ENCODE data around the gene TTC12. TPM values are rescaled to one million over a fixed set of nuclear protein-coding genes. Genes with fewer than 3 reads are reported as not detected.

TTC12 gene
- total and polyA plus RNA-seq, 2 of the 13 experiments (the other 11 are each of a cell fraction or from before 2014, with no cell fraction given) = 5.4 to 11.6 TPM

DNA sequence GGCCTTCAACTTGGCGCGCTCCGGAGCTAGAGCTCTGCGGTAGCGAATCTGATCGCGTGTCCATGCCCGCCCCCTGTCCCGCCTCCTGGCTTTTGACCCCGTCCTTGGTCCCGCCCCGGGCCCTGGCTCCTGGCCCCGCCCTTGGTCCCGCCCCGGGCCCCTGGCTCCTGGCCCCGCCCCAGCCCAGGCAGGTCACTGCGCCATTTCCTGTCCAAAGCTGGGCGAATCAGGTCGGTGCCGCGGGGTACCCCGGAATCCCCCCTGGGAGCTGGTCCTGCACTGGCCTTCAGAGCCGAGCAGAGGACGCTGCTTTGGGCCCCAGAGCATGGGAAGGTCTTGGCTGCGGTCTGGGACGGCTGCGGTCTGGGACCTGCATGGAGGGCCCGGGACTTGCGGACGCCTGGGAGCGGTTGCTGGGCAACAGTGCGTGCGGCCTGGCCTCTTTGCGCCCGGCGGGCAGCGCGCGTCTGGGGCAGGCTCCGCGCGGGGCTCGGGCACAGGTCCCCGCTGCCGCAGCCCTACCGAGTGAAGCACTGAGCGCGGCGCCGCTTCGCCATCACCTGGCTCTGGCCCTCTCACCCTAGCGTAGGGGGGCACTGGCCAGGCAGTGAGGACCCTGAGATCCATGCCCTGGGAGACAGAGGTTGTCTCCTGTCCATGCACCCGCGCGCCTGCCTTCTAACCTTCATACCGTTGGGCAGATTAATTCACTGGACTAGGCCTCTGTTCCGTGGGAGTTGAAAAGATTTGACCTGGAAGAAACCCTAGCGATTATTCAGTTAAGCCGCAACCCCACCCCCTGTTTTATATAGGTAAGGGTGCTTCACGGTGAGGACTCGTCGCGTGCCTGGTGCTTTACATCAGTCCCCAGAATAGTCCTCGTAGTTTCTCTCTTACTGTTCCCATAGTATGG lies at the start of gene TTC12 (continued):
- 0 out of 2 replicates have a peak, but pooled peaks have one; percentile 33 for TF ChIP-seq PRMT3 (CRISPR knock-in tag; IDR thresholded peaks at IDR 0.05; ENCODE audit: borderline replicate concordance, low read depth)
- peak; percentile 60; the same call in 1 of the 2 replicates for TF ChIP-seq TBX2 (CRISPR knock-in tag; IDR thresholded peaks at IDR 0.05; ENCODE audit: borderline replicate concordance)
- no peak for TF ChIP-seq NCOA5 (CRISPR knock-in tag; IDR thresholded peaks at IDR 0.05)
- TF ChIP-seq, protein P1, sequence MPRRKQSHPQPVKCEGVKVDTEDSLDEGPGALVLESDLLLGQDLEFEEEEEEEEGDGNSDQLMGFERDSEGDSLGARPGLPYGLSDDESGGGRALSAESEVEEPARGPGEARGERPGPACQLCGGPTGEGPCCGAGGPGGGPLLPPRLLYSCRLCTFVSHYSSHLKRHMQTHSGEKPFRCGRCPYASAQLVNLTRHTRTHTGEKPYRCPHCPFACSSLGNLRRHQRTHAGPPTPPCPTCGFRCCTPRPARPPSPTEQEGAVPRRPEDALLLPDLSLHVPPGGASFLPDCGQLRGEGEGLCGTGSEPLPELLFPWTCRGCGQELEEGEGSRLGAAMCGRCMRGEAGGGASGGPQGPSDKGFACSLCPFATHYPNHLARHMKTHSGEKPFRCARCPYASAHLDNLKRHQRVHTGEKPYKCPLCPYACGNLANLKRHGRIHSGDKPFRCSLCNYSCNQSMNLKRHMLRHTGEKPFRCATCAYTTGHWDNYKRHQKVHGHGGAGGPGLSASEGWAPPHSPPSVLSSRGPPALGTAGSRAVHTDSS (CRISPR knock-in tag; conservative IDR thresholded peaks at IDR 0.05) = no peak
- 0 out of 2 replicates have a peak, but pooled peaks have one; percentile 19 for TF ChIP-seq ZNF44 (CRISPR knock-in tag; IDR thresholded peaks at IDR 0.05)
- TF ChIP-seq FOXA1 (IDR thresholded peaks at IDR 0.05) = no peak
- TF ChIP-seq FOXA1 (CRISPR knock-in tag; IDR thresholded peaks at IDR 0.05) = no peak; the same call in 1 of the 2 replicates
- no peak for TF ChIP-seq ZNF121 (CRISPR knock-in tag; IDR thresholded peaks at IDR 0.05)
- no peak for TF ChIP-seq SMYD3 (CRISPR knock-in tag; IDR thresholded peaks at IDR 0.05)
- TF ChIP-seq IKZF1 (IDR thresholded peaks at IDR 0.05) = no peak
- no peak for TF ChIP-seq ZNF20 (CRISPR knock-in tag; IDR thresholded peaks at IDR 0.05)
- TF ChIP-seq ZKSCAN5 (CRISPR knock-in tag; IDR thresholded peaks at IDR 0.05) = no peak
- TF ChIP-seq ZNF501 (CRISPR knock-in tag; IDR thresholded peaks at IDR 0.05) = peak; percentile 92; the same call in 1 of the 2 replicates
- TF ChIP-seq ZNF652 (CRISPR knock-in tag; IDR thresholded peaks at IDR 0.05; ENCODE audit: borderline replicate concordance, low read depth) = no peak
- no peak for TF ChIP-seq ZNF772 (CRISPR knock-in tag; IDR thresholded peaks at IDR 0.05)
- TF ChIP-seq, protein P2, sequence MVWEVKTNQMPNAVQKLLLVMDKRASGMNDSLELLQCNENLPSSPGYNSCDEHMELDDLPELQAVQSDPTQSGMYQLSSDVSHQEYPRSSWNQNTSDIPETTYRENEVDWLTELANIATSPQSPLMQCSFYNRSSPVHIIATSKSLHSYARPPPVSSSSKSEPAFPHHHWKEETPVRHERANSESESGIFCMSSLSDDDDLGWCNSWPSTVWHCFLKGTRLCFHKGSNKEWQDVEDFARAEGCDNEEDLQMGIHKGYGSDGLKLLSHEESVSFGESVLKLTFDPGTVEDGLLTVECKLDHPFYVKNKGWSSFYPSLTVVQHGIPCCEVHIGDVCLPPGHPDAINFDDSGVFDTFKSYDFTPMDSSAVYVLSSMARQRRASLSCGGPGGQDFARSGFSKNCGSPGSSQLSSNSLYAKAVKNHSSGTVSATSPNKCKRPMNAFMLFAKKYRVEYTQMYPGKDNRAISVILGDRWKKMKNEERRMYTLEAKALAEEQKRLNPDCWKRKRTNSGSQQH (CRISPR knock-in tag; IDR thresholded peaks at IDR 0.05; ENCODE audit: low read depth) = peak; percentile 72; the same call in 1 of the 2 replicates
- TF ChIP-seq, protein P3, sequence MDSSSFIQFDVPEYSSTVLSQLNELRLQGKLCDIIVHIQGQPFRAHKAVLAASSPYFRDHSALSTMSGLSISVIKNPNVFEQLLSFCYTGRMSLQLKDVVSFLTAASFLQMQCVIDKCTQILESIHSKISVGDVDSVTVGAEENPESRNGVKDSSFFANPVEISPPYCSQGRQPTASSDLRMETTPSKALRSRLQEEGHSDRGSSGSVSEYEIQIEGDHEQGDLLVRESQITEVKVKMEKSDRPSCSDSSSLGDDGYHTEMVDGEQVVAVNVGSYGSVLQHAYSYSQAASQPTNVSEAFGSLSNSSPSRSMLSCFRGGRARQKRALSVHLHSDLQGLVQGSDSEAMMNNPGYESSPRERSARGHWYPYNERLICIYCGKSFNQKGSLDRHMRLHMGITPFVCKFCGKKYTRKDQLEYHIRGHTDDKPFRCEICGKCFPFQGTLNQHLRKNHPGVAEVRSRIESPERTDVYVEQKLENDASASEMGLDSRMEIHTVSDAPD (CRISPR knock-in tag; IDR thresholded peaks at IDR 0.05) = peak; percentile 64; the same call in 1 of the 2 replicates
- peak in 1 of 2 experiments; percentile 49; a peak in 1 of 4 replicates for TF ChIP-seq KLF16 (CRISPR knock-in tag; IDR thresholded peaks at IDR 0.05)
- no peak for TF ChIP-seq CEBPG (CRISPR knock-in tag; IDR thresholded peaks at IDR 0.05)
- no peak for TF ChIP-seq ZKSCAN1 (IDR thresholded peaks at IDR 0.05; ENCODE audit: low read length)
- no peak for TF ChIP-seq ZNF432 (CRISPR knock-in tag; IDR thresholded peaks at IDR 0.05; ENCODE audit: borderline replicate concordance)
- TF ChIP-seq GATA4 (IDR thresholded peaks at IDR 0.05; ENCODE audit: borderline replicate concordance, low read depth) = 0 out of 2 replicates have a peak, but pooled peaks have one; percentile 39
- TF ChIP-seq ZNF562 (CRISPR knock-in tag; IDR thresholded peaks at IDR 0.05; ENCODE audit: borderline replicate concordance) = no peak
- TF ChIP-seq, protein P4, sequence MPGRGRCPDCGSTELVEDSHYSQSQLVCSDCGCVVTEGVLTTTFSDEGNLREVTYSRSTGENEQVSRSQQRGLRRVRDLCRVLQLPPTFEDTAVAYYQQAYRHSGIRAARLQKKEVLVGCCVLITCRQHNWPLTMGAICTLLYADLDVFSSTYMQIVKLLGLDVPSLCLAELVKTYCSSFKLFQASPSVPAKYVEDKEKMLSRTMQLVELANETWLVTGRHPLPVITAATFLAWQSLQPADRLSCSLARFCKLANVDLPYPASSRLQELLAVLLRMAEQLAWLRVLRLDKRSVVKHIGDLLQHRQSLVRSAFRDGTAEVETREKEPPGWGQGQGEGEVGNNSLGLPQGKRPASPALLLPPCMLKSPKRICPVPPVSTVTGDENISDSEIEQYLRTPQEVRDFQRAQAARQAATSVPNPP (CRISPR knock-in tag; IDR thresholded peaks at IDR 0.05) = 0 out of 2 replicates have a peak, but pooled peaks have one; percentile 47
- peak; percentile 3; the same call in 1 of the 2 replicates for TF ChIP-seq RXRB (CRISPR knock-in tag; IDR thresholded peaks at IDR 0.05; ENCODE audit: borderline replicate concordance)
- TF ChIP-seq PPARG (CRISPR knock-in tag; conservative IDR thresholded peaks at IDR 0.05) = no peak

All from HepG2 (cell line).